K562 (cell line): ENCODE measurements around the gene TBXAS1. TPM values are rescaled to one million over a fixed set of nuclear protein-coding genes. Genes with fewer than 3 reads are reported as not detected.

Source experiments
- BRD4 ChIP-seq: fragments of 200-600 bp; sonication (generic); IDR thresholded peaks from 2 replicates; pipeline ENCODE4 v1.6.1; 2017; ENCODE audit warnings: inconsistent platforms
- ETV6 ChIP-seq, 3 experiments: fragments of 150-350 bp in 1 of 3; sonication (generic) in 1 of 3; formaldehyde crosslinking in 1 of 3; IDR thresholded peaks; 2 replicates each; pipeline versions ENCODE4 v1.6.1 to v1.8.0; 2014 to 2022; ENCODE audit warnings: borderline replicate concordance in 2 of 3, low read depth in 2 of 3, antibody characterized with exemption in 1 of 3, low read length in 1 of 3, mild to moderate bottlenecking in 1 of 3, missing genetic modification reagents in 1 of 3
- GATA2 ChIP-seq: sonication (generic); formaldehyde crosslinking; IDR thresholded peaks from 2 replicates; pipeline ENCODE4 v1.4.0; 2020; ENCODE audit warnings: mild to moderate bottlenecking, missing genetic modification reagents
- HNRNPLL ChIP-seq: fragments of 200-400 bp; formaldehyde crosslinking; IDR thresholded peaks from 2 replicates; pipeline ENCODE4 v1.6.1; 2017; ENCODE audit warnings: low read length, low read depth, mild to moderate bottlenecking; ENCODE audit not compliant: poor library complexity, severe bottlenecking
- HOXB6 ChIP-seq: fragments of 250-450 bp; sonication (Bioruptor Pico); IDR thresholded peaks from 2 replicates; pipeline ENCODE4 v1.5.1; 2022; ENCODE audit warnings: mild to moderate bottlenecking, borderline replicate concordance
- MECOM ChIP-seq: fragments of 250-450 bp; sonication (Bioruptor Pico); IDR thresholded peaks from 2 replicates; pipeline ENCODE4 v1.8.0; 2022; ENCODE audit warnings: inconsistent platforms
- MTF1 ChIP-seq: fragments of 250-450 bp; sonication (Bioruptor Pico); IDR thresholded peaks from 2 replicates; pipeline ENCODE4 v1.9.0; 2021; ENCODE audit warnings: moderate library complexity, mild to moderate bottlenecking, inconsistent platforms, borderline replicate concordance
- MYNN ChIP-seq, 2 experiments: sonication (generic); formaldehyde crosslinking in 1 of 2; IDR thresholded peaks; 2 replicates each; pipeline versions ENCODE4 v1.5.0 to v1.6.1; 2016 to 2020; ENCODE audit warnings: antibody characterized with exemption in 1 of 2, missing genetic modification reagents in 1 of 2
- NBN ChIP-seq: fragments of 450-650 bp; IDR thresholded peaks from 2 replicates; pipeline ENCODE4 v1.6.1; 2016; ENCODE audit warnings: low read depth, mild to moderate bottlenecking
- NRF1 ChIP-seq, 2 experiments: fragments of 450-650 bp; IDR thresholded peaks in 1 of 2; conservative IDR thresholded peaks in 1 of 2; 2 replicates each; pipeline ENCODE4 v1.6.1; 2014; ENCODE audit warnings: mild to moderate bottlenecking in 2 of 2
- POLR2A ChIP-seq: fragments of 450-650 bp; conservative IDR thresholded peaks from 2 replicates; pipeline ENCODE4 v1.6.1; 2016
- PPARD ChIP-seq: fragments of 250-450 bp; sonication (Bioruptor Pico); IDR thresholded peaks from 2 replicates; pipeline ENCODE4 v1.8.0; 2022; ENCODE audit warnings: inconsistent platforms, mild to moderate bottlenecking, moderate library complexity
- PTTG1 ChIP-seq: fragments of 450-650 bp; IDR thresholded peaks from 2 replicates; pipeline ENCODE4 v1.6.1; 2016; ENCODE audit warnings: low read depth, mild to moderate bottlenecking, missing genetic modification characterization, missing compliant biosample characterization
- SNRNP70 ChIP-seq: fragments of 200-400 bp; formaldehyde crosslinking; optimal IDR thresholded peaks from 2 replicates; pipeline ENCODE3; 2017; ENCODE audit warnings: low read depth, low read length
- STAG1 ChIP-seq: sonication (generic); formaldehyde crosslinking; IDR thresholded peaks from 2 replicates; pipeline ENCODE4 v1.5.0; 2020; ENCODE audit warnings: missing genetic modification reagents, borderline replicate concordance
- TSC22D4 ChIP-seq: fragments of 450-650 bp; IDR thresholded peaks from 2 replicates; pipeline ENCODE4 v1.6.1; 2016; ENCODE audit warnings: missing genetic modification characterization, missing biosample characterization, control low read depth
- ZKSCAN1 ChIP-seq: fragments of 150-350 bp; IDR thresholded peaks from 2 replicates; pipeline ENCODE4 v1.6.1; 2016; ENCODE audit warnings: low read depth, low read length
- ZNF444 ChIP-seq: fragments of 250-450 bp; sonication (Bioruptor Pico); IDR thresholded peaks from 2 replicates; pipeline ENCODE4 v1.4.0; 2020; ENCODE audit warnings: mild to moderate bottlenecking, moderate library complexity
- ZNF785 ChIP-seq: fragments of 250-450 bp; sonication (Bioruptor Pico); IDR thresholded peaks from 2 replicates; pipeline ENCODE4 v1.4.0; 2020; ENCODE audit warnings: mild to moderate bottlenecking
- polyA plus RNA-seq, 8 experiments: library from polyadenylated mRNA; depleted of rRNA in 4 of 8; stranded (reverse) in 5 of 8; unstranded in 3 of 8; fragments of >200 nt; fragmentation: Nextera tagmentation in 2 of 8; fragmentation: Illumina TruSeq in 1 of 8; extraction: Ambion mirVana in 2 of 8; extraction: Trizol in 1 of 8; gene quantifications; 2 replicates each; pipeline versions ENCODE4 v1.2.1 to v1.2.3, GENCODE V29; 2011 to 2014; ENCODE audit warnings: inconsistent platforms in 1 of 8, missing spikeins in 1 of 8
- total RNA-seq, 7 experiments: library from RNA; depleted of rRNA in 6 of 7; stranded (reverse); fragments of >200 nt in 6 of 7; fragmentation: Illumina TruSeq in 2 of 7; extraction: Trizol in 2 of 7; gene quantifications; 2 replicates each; pipeline versions ENCODE4 v1.2.1 to v1.2.3, GENCODE V29; 2011 to 2021; ENCODE audit warnings: low replicate concordance in 1 of 7
- TF ChIP-seq, protein P1 (sequence below): sonication (generic); formaldehyde crosslinking; IDR thresholded peaks from 2 replicates; pipeline ENCODE4 v1.9.0; 2022; ENCODE audit warnings: mild to moderate bottlenecking, missing genetic modification reagents
- TF ChIP-seq, protein P2 (sequence below), 2 experiments: fragments of 450-650 bp in 1 of 2; sonication (generic) in 1 of 2; formaldehyde crosslinking; conservative IDR thresholded peaks; 2 replicates each; pipeline versions ENCODE4 v1.4.0 to v1.8.1; 2020 to 2022; ENCODE audit warnings: mild to moderate bottlenecking in 1 of 2, missing genetic modification reagents in 1 of 2
- TF ChIP-seq, protein P3 (sequence below): fragments of 450-650 bp; formaldehyde crosslinking; IDR thresholded peaks from 2 replicates; pipeline ENCODE4 v1.4.0; 2020; ENCODE audit warnings: mild to moderate bottlenecking, mixed read lengths
- TF ChIP-seq, protein P4 (sequence below): fragments of 450-650 bp; formaldehyde crosslinking; IDR thresholded peaks from 2 replicates; pipeline ENCODE4 v1.4.0; 2020; ENCODE audit warnings: mild to moderate bottlenecking, moderate library complexity

The TBXAS1 gene
- total and polyA plus RNA-seq, 9 of the 15 experiments (the other 6 are each of a cell fraction or from before 2014, with no cell fraction given), result 1.1 to 8.3 (median 1.9) TPM

DNA sequence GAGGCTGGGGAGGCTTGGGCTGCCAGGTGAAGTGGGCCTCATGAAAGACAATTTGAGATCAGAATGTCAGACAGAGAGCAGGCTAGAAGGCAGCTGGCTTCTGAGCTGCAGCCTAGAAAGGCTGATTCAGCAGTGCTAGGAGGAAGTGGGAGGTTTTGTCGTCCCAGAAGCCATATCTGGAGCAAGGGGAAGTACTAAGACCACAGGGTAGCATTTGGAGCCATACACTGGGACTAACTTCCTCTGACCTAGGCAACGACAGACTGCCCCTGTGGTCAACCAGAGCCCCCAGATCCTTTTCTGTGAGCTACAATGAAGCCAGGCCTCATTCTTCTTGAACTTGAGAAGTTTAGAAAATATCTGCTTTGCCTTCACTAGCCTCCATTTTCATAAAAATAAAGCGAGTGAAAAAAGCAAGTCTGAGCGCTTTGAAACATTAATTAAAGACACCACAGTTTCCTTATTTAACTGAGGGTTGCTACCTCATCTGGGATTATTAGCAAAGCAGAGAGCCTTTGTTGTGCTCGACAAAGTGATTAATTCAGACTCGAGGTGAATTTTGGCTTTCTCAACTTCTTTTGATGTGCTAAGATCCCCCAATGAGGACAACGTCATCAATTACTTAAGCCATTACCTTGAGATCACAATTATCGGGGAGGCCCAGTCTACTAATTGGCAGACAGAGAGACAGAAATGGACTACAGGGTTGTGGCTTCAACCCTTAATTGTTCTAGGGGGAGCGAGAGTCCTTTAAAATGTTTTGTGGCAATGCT is 26.6 kb downstream of the TBXAS1 start (continued):
- TF ChIP-seq HOXB6 (CRISPR knock-in tag) (no peak), PPARD (CRISPR knock-in tag) (no peak), NBN (no peak), GATA2 (CRISPR knock-in tag) (no peak), ZNF785 (CRISPR knock-in tag) (no peak), ZNF444 (no peak), BRD4 (no peak; the same call in 1 of the 2 replicates), ZKSCAN1 (no peak), TSC22D4 (no peak), MYNN (IDR thresholded peaks at IDR 0.05) (no peak), MYNN (CRISPR knock-in tag; IDR thresholded peaks at IDR 0.05) (no peak), SNRNP70 (no peak), PTTG1 (tag) (no peak), MTF1 (CRISPR knock-in tag) (no peak), NRF1 (conservative IDR thresholded peaks at IDR 0.05 in 1 of 2, IDR thresholded peaks at IDR 0.05 in 1 of 2) (0 out of 4 replicates have a peak, but pooled peaks of 1 of the 2 experiments have one; percentile 38), MECOM (no peak), POLR2A (no peak), ETV6 (IDR thresholded peaks at IDR 0.05; ENCODE audit: borderline replicate concordance in 1 of 2, low read depth in 2 of 2, low read length in 1 of 2) (peak in 1 of 2 experiments; percentile 65; a peak in 2 of 4 replicates), ETV6 (CRISPR knock-in tag; IDR thresholded peaks at IDR 0.05; ENCODE audit: borderline replicate concordance) (no peak), HNRNPLL (no peak), STAG1 (CRISPR knock-in tag) (no peak)
- TF ChIP-seq, protein P1, sequence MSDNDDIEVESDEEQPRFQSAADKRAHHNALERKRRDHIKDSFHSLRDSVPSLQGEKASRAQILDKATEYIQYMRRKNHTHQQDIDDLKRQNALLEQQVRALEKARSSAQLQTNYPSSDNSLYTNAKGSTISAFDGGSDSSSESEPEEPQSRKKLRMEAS (CRISPR knock-in tag), result no peak
- TF ChIP-seq, protein P2, sequence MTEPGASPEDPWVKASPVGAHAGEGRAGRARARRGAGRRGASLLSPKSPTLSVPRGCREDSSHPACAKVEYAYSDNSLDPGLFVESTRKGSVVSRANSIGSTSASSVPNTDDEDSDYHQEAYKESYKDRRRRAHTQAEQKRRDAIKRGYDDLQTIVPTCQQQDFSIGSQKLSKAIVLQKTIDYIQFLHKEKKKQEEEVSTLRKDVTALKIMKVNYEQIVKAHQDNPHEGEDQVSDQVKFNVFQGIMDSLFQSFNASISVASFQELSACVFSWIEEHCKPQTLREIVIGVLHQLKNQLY (CRISPR knock-in tag; conservative IDR thresholded peaks at IDR 0.05), result no peak
- TF ChIP-seq, protein P3, sequence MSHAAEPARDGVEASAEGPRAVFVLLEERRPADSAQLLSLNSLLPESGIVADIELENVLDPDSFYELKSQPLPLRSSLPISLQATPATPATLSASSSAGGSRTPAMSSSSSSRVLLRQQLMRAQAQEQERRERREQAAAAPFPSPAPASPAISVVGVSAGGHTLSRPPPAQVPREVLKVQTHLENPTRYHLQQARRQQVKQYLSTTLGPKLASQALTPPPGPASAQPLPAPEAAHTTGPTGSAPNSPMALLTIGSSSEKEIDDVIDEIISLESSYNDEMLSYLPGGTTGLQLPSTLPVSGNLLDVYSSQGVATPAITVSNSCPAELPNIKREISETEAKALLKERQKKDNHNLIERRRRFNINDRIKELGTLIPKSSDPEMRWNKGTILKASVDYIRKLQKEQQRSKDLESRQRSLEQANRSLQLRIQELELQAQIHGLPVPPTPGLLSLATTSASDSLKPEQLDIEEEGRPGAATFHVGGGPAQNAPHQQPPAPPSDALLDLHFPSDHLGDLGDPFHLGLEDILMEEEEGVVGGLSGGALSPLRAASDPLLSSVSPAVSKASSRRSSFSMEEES (CRISPR knock-in tag), result no peak
- TF ChIP-seq, protein P4, sequence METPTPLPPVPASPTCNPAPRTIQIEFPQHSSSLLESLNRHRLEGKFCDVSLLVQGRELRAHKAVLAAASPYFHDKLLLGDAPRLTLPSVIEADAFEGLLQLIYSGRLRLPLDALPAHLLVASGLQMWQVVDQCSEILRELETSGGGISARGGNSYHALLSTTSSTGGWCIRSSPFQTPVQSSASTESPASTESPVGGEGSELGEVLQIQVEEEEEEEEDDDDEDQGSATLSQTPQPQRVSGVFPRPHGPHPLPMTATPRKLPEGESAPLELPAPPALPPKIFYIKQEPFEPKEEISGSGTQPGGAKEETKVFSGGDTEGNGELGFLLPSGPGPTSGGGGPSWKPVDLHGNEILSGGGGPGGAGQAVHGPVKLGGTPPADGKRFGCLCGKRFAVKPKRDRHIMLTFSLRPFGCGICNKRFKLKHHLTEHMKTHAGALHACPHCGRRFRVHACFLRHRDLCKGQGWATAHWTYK (CRISPR knock-in tag), result no peak; the same call in 1 of the 2 replicates
